Measurements from ENCODE around the gene LPCAT4.
A peak's percentile ranks its signal among the peaks of the same experiment; 100 is the strongest.
"Not testable (repeated sequence)": the region's sequence is repeated elsewhere in the genome, so short reads cannot be mapped to it uniquely, and the experiment has no call there.

The LPCAT4 gene

DNA sequence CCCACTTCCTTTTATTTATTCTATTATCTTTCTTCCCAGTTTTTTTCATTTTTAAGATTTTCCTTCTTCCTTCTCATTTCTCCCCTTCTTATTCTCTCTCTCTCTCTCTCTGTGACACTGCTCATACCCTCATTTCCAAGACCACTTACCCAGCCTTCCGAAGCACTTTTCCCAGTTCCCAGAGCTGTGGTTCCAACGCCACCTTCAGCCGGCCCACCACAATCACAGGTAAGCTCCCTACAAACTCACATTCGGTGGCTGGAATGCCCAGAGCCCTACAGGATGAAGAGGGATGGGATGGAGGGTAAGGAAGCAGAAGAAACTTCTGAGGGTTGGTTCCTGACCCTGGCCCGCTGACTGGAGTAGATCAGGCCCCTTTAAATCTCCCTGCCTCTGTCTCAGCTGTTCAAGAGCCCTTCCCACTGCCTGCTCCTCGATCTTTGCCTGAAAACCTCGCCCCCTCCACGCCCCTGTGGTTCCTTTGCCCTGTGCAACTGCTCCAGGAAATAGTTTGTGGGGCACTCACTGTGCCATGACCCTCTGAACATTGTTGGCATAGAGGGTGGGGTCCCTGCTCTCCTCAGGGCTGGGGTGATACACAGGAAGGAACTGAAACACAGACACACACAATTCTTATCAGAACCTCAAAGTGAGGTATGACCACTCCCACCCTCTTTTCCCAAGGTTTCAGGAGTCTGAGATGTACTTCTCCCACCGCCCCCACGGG, 4.8 kb downstream of the LPCAT4 start:
- DNase-seq (ENCODE audit: low spot score): no peak

DNA sequence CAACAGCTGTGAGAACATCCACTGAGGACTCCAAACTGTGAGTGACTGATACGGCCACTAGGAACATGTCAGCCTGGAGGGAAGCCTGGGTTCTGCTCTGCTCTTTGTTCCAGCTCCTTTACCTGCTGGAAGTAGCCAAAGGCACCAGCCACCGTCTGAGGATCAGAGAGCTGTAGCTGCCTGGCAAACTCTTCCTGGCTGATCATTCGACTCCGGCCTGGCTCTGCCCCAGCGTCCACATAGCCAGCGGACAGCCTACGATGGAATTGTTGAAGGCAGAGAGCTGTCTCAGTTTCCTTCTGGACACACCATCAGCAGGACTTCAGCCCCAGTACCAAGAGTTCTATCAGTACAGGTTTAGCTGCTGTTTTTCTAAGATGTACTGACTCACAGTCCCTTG, 5.7 kb downstream of the LPCAT4 start:
- DNase-seq (ENCODE audit: low spot score): no peak

DNA sequence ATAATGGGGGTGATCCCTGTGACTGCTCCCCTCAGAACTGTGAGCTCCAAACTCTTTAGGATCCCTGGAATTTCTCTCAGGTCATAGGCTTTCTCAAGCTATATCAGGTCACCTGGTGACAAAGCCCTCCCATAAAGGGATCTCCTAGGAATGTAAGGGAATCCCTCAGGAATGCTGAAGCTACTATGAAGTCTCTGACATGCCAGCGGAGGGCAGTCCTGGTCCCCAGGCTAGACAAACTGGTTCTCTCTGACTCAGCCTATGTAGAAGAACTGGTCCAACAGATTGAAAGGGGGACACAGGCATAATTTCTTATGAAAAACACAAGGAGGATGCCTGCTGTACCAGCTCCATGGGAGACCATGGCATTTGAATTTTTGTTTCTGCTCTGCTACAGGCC, 6.7 kb downstream of the LPCAT4 start:
- no peak for DNase-seq (ENCODE audit: low spot score)

DNA sequence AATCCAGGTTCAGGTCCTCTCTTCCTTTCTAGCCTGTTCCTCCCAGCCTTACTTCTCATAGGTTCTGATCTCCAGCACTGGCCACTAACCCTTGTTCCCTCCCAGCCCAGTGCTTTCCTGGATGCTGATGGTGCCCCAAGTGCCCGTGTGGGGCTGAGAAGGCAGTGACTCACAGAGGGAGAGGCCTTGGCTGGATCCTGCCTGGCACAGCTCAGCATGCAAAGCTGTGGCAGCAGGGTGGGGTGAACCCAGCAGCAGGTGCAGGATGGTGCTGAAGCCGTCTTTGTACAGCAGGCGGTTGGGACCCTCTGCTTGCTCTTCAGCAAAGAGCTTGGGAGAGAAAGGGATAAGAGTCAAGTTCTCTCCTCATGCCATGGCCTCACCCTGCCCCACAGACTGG, 7.6 kb downstream of the LPCAT4 start:
- no peak for DNase-seq (ENCODE audit: low spot score)

DNA sequence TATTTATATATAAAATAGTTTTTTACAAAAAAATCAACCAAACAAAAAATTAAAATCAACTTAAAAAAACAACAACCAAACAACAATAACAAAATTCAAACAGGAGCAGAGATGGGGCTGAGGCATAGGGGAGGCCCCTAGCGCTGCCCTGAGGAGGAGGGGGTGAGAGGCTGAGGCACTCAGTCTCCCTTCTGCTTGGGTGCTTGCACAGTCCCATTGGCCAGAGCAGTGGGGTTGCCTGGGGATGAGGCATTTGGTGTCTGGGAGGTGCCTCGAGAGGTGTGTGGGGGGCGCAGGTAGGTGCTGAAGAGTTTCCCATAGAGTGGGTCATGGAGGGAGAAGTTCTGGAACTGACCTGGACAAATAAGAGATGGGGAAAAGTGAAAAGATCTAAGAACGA, 8.0 kb downstream of the LPCAT4 start:
- DNase-seq (ENCODE audit: low spot score): no peak

DNA sequence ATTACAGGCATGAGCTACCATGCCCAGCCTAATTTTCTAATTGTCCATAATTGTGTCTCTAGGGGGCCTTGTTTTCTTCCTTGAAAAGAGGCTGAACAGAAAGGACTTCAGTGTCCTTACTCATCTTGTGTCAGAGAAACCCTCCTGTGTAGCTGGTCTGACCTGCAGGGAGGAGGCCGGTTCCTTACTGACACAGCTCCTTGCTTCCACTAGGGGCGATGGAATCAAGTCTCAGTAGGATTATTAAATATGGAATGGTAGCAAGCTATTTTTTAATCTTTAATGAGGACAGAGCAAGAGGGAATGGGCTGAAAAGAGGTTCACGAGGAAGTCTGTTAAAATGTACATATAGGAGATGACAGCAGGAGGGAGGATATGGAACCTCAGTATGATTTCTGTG, 8.6 kb downstream of the LPCAT4 start:
- no peak for DNase-seq (ENCODE audit: low spot score)

DNA sequence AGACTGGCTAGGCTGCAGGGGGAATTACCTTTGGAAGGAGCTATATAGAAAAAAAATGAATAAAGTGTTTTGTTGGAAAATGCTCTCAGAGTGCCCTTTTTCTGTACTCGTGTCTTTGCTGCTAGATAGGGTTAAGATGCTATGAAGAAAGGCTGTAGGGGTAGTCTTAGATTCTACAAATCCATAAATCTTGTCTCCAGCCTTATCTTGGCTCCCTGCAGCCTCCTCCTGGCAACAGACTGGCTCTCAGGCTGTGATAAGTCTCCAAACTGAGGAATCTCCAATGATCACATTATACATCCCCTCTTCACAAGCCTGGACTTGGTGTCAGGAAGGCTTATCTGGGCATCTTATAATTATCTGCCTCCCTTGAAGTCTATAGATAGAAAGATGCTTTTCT, 9.3 kb downstream of the LPCAT4 start:
- no peak for DNase-seq (ENCODE audit: low spot score)

DNA sequence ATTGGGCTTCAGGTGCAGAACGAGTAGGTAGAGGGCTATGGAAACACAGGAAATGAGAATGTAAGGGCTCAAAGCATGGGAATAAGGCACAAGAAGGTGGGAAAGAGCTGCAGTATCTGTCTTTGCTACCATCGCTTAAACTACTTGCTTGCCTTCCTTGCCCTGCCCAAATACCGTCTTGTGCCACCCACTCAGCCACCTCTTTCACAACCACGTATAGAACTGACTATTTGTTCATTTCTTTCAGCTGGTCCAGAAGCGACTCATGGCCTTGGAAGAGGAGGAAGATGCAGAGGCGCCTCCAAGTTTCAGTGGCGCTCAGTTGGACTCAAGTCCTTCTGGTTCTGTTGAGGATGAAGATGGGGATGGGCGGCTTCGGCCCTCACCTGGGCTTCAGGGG, 11.8 kb downstream of the LPCAT4 start:
- DNase-seq (ENCODE audit: low spot score): no peak

DNA sequence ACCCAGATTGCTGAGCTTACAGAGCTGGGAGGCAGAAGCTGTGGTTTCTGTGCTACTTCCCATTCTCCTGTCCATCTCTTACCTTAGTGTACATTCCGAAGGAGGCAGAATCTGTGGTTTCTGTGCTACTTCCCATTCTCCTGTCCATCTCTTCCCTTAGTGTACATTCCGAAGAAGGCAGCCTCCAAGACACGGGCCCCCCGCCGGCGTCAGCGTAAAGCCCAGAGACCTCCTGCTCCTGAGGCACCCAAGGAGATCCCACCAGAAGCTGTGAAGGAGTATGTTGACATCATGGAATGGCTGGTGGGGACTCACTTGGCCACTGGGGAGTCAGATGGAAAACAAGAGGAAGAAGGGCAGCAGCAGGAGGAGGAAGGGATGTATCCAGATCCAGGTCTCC, 12.7 kb downstream of the LPCAT4 start:
- DNase-seq (ENCODE audit: low spot score): no peak

DNA sequence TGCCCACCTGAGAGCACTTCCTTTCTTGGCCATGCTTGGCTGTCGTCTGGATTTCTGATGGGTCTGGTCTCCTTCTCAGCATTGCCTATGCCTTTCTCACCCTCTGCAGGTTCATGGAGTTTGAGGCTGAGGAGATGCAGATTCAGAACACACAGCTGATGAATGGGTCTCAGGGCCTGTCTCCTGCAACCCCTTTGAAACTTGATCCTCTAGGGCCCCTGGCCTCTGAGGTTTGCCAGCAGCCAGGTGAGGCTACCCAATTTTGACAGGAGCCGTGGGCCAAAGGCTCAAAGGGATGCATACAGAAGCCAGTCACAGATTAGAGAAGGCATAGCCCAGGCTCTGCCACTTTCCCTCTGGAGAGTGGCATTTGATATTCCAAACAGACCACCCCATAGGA, 13.4 kb downstream of the LPCAT4 start:
- no peak for DNase-seq (ENCODE audit: low spot score)

DNA sequence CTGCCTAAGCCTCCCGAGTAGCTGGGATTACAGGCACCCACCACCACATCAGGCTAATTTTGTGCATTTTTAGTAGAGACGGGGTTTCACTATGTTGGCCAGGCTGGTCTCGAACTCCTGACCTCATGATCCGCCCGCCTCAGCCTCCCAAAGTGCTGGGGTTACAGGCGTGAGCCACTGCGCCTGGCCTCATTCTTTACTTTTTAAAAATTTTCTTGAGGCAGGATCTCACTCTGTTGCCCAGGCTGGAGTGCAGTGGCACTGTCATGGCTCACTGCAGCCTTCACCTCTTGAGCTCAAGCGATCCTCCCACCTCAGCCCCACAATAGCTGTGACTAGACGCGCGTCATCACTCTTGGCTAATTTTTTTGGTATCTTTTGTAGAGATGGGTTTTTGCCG, 14.0 kb downstream of the LPCAT4 start:
- not testable (repeated sequence) for DNase-seq (ENCODE audit: low spot score)

DNA sequence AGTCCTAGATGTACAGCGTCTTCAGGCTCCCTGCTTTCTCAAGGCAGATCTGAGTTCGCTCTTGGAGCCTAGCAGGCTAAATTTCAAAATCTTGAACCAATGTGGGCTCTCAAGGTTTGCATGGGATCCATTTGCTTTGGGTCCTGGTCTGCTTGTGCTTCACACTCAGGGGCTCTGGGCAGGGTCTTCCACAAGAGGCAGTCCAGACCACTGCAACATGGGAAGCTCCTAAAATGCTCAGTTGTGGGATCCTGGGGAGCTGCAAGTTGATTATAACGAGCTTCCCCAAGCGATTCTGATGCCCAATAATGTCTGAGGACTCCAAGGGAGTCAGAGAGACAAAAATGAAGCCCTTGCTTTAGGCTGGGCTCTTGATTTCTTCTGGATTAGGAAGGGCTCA, 17.2 kb downstream of the LPCAT4 start:
- DNase-seq (ENCODE audit: low spot score): no peak

DNA sequence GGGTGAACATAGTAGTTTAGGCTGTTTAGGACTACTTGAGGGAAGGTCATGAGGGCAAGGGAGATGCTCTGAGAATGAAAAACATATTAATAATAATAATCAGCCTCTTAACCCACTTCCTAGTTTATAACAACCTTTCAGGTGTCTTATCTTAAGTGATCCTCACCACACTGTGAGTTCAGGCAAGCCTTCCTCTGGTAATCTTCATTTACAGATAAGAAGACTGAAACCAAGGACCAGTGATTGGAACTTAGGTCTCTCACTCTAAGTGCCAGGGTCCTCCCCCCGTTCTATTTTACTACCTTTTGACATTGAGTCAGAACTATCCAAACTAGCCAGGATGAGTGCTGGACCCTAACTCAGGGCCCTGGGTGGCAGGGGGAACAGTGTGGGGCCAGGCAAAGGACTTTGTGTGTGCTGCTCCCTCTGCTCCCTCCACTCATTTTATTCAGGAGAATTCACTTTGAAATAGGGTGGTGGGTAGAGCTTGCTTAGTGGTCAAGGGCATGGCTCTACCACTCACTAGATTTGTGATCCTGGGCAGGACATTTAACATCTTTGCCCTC, 18.2 kb downstream of the LPCAT4 start:
- no peak for DNase-seq (ENCODE audit: low spot score)

DNA sequence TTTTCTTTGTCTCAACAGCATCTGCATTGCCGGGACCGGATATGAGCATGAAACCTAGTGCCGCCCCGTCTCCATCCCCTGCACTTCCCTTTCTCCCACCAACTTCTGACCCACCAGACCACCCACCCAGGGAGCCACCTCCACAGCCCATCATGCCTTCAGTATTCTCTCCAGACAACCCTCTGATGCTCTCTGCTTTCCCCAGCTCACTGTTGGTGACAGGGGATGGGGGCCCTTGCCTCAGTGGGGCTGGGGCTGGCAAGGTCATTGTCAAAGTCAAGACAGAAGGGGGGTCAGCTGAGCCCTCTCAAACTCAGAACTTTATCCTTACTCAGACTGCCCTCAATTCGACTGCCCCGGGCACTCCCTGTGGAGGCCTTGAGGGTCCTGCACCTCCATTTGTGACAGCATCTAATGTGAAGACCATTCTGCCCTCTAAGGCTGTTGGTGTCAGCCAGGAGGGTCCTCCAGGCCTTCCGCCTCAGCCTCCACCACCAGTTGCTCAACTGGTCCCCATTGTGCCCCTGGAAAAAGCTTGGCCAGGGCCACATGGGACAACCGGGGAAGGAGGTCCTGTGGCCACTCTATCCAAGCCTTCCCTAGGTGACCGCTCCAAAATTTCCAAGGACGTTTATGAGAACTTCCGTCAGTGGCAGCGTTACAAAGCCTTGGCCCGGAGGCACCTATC, 18.9 kb downstream of the LPCAT4 start:
- DNase-seq (ENCODE audit: low spot score): no peak

DNA sequence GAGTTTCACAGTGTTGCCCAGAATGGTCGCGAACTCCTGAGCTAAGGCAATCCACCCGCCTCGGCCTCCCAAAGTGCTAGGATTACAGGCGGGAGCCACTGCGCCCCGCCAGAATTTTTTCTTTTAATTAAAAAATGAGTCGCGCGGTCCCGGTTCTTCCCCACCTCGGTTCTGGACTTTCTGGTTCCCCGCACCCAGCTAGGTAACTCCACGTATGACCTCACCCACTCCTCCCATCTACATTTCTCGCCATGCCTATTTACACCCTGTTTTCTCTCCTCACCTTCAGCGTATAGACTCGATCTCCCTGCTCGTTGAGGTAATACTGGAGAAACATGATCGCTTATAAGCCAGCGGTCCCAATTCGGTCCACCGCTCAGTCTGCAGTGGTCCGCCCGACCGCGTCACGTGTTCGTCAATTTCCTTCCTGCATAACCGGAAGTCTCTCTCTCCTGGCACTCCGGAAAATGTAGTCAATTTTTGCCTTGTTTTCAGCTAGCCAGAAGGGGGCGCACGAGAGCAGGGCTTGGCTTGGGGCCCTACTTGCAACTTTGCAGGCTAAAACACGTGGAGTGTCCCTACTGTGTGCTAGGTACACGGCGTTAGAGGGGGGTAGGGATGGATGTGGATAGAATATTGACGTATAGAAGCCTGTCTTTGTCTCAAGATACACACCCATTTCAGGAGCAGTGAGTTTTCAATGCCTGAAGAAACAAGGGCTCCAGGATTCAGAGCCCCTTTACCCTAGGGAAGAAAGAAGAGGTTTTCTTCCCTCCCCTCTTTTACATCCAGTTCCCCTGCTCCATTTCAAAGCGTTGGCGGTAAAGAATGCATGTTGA, 24.0 kb downstream of the LPCAT4 start, which contains the start of the genes NOP10 and NUTM1:
Gene NOP10, minus strand, starts transcription at position 400 of the 839 bp plus-strand sequence. Its CDS starts 63 bp downstream, at position 337.
Gene NUTM1, plus strand, starts transcription at position 579 of the 839 bp plus-strand sequence. CDS start 382 bp downstream, outside the sequence.
- DNase-seq (ENCODE audit: low spot score): peak; percentile 95

DNA sequence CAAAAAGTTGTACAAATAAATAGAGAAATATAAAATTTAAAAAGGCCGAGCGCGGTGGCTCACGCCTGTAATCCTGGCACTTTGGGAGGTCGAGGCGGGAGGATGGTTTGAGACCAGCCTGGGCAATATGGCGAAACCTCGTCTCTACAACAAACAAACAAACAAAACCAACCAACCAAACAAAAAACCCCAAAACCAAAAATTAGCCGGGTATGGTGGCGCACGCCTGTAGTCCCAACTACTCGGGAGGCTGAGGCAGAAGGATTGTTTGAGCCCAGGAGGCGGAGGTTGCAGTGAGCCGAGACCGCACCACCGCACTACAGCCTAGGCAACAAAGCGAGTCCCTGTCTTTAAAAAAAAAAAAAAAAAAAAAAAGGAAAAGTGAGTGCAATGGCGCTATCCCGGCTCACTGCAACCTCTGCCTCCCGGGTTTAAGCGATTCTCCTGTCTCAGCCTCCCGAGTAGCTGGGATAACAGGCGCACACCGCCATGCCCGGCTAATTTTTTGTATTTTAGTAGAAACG, 24.7 kb downstream of the LPCAT4 start:
- peak; percentile 26 for DNase-seq (ENCODE audit: low spot score)

DNA sequence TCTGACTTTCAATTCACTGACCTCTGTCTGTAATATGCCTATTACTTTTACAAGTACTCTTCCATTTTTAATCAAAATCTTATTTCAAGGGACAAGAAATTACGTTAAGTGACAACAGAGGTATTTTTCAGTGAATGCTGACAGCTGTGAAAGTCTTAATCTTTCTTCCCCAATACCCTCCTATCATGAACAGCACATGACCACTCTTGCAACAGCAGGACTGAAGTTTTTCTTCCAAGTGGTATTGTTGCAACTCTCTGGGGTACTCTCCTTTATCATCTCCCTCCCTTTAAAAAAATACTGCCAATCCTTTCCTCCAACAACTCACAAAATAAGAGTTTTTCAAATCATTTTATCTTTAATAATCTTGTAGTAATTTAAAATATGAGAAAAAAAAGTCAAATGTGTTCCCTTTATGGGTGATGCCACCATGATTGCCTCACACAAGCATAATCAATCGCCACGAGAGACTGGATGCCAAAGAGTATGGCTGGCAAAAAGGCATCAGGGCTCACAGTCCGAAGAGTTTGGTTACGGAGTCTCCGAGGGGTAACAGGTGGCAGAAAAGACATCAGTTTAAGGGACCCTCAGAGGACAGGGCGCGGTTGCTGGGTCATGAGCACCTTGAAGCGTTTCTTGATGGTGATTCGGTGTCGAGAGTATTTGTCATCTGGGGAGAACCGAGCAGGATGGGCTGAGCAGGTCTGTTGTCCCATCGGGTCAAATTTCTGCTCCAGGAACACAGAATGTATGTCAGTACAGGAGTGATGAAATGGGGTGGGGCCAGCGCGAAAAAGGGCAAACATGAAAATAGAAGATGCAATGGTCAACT, 25.4 kb downstream of the LPCAT4 start:
- no peak for DNase-seq (ENCODE audit: low spot score)

DNA sequence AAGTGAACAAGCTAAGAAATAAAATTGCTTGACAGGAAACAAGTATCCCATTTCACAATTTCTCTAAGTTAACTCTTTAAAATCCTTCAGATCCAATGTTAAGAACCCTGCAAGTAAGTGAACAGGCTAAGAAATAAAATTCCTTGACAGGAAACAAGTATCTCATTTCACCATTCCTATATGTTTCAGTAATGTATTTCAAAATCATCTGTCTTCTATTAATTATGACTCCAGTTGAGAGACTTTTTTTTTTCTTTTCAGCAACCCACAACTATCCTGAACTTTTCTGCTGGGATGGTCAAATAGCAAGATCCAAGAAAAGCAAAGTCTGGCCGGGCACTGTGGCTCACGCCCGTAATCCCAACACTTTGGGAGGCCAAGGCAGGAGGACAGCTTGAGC, 27.1 kb downstream of the LPCAT4 start:
- no peak for DNase-seq (ENCODE audit: low spot score)

DNA sequence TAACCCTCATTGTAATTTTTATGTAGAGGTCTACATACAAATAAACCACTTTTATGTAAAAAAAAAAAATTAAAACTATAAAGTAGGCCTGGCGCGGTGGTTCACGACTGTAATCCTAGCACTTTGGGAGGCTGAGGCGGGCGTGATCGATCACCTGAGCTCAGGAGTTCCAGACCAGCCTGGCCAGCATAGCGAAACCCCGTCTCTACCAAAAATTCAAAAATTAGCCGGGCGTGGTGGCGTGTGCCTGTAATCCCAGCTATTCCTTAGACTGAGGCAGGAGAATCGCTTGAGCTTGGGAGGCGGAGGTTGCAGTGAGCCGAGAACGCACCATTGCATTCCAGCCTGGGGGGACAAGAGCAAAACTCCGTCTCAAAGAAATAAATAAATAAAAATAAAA, 28.6 kb downstream of the LPCAT4 start:
- no peak for DNase-seq (ENCODE audit: low spot score)

DNA sequence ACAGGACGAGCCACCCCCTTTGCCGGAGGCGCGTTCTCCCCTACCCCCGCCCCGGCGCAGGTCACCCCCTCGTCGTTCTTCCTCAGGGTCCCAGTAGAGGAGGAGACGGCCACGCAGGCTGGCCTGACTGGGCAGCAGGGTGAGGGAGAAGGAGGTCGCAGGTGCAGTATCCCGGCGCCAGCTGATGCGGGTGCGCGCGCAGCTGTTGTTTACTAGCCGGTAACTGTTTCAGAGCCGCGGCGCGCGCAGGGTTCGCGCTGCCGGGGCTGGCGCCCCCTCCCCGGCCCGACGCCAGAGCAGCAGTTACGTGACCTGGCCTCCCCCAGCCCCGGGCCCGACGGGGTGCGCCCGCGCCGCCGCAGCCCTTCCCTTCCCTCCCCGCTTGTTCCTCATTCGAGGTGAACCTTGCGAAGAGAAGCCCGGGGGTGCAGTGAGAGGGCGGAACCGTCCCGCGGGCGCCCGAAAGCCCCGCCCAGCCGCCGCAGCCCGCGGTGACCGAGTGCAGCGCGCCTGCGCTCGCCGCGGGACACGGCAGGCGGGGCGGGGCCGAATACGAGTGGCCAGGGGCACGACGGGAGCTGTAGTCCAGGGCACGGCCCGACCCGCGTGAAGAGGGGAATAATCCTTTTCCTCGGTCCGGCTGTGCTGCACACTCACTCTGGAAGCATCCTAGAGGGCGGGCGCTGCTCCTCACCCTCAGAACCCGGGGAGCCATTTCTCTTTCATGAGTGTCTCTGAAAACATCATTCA, 29.3 kb downstream of the LPCAT4 start, which contains the start of gene SLC12A6:
Gene SLC12A6, minus strand, starts transcription at position 225 of the 750 bp plus-strand sequence. CDS start 1,101 bp downstream, outside the sequence.
- peak; percentile 93 for DNase-seq (ENCODE audit: low spot score)
